HL-60 (cell line): ENCODE data around the gene WFIKKN2.

ENCODE experiments used
- DNase-seq, 2 experiments: peaks; one replicate each; pipeline ENCODE4 v3.0.0-alpha.2; 2010 to 2020; ENCODE audit warnings: low read depth in 1 of 2, low spot score in 1 of 2
- H3K27ac ChIP-seq: fragments of 250-450 bp; sonication (Bioruptor Pico); replicated peaks from 2 replicates; pipeline ENCODE4 v1.5.1; 2020; ENCODE audit warnings: mild to moderate bottlenecking, moderate library complexity
- H3K27me3 ChIP-seq: fragments of 250-450 bp; sonication (Bioruptor Pico); 2 replicates; pipeline ENCODE4 v1.5.1; 2021; ENCODE audit warnings: mild to moderate bottlenecking, moderate library complexity; ENCODE audit not compliant: insufficient read depth, poor library complexity, severe bottlenecking
- H3K4me3 ChIP-seq: replicated peaks from 2 replicates; pipeline ENCODE4 v1.5.1; 2011; ENCODE audit warnings: mild to moderate bottlenecking, control low read depth, low read length; ENCODE audit not compliant: insufficient read depth
- CTCF ChIP-seq: IDR thresholded peaks from one replicate; pipeline ENCODE4 v1.5.1; 2011; ENCODE audit warnings: low read length, control low read depth, inconsistent platforms; ENCODE audit not compliant: insufficient read depth
- GABPA ChIP-seq: IDR thresholded peaks from 2 replicates; pipeline ENCODE4 v1.6.1; 2012; ENCODE audit warnings: low read depth
- POLR2AphosphoS5 ChIP-seq: IDR thresholded peaks from 2 replicates; pipeline ENCODE4 v1.6.1; 2012; ENCODE audit warnings: low read depth
- REST ChIP-seq: IDR thresholded peaks from 2 replicates; pipeline ENCODE4 v1.6.1; 2012; ENCODE audit warnings: low read depth; ENCODE audit not compliant: insufficient replicate concordance
- SPI1 ChIP-seq: IDR thresholded peaks from 2 replicates; pipeline ENCODE4 v1.6.1; 2012; ENCODE audit warnings: low read depth, mild to moderate bottlenecking, borderline replicate concordance

The WFIKKN2 gene

GRCh38 chr17:50844117-50844700, 8.8 kb downstream of the WFIKKN2 start:
- Histone ChIP-seq H3K27me3 (no peaks in the 10 kb centered on the region), H3K4me3 (no peak overlapping the region), H3K27ac (no peak overlapping the region)
- no peak for DNase-seq
- TF ChIP-seq CTCF, result no peak
- no peak for TF ChIP-seq SPI1
- TF ChIP-seq REST, result no peak
- TF ChIP-seq POLR2AphosphoS5, result no peak
- no peak for TF ChIP-seq GABPA

- Histone ChIP-seq H3K27me3 (no peaks in the 10 kb centered on the region), H3K27ac (no peak overlapping the region), H3K4me3 (no peak overlapping the region)
- DNase-seq, result no peak
- TF ChIP-seq REST, result no peak
- no peak for TF ChIP-seq SPI1
- no peak for TF ChIP-seq POLR2AphosphoS5
- TF ChIP-seq GABPA, result no peak
- no peak for TF ChIP-seq CTCF
These were observed 10.1 kb downstream of the WFIKKN2 start for GRCh38 chr17:50845240-50846147.

DNA sequence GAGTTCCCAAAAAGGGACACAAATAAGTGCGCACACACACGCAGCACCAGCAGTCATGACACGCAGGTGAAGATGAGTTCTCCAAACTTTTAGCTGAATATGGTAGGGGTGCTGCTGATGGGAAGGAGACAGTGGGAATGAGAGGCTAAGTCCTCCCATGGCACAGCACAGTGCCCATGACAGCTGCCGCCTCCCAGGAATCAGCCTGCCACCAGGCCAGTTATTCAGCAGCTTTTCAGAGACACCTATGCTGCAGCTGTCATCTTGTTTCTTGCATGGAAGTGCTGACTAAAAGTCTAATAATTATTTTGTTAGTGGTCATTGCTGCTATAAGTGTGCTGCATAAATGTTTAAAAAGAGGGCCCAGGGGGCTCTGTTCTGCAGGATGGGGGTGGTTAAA, 12.2 kb downstream of the WFIKKN2 start:
- no peak for DNase-seq
- H3K27me3 ChIP-seq, result no peaks in the 10 kb centered on the region
- H3K27ac ChIP-seq, result no peak overlapping the region
- TF ChIP-seq POLR2AphosphoS5 (no peak), GABPA (no peak), REST (no peak), CTCF (no peak), SPI1 (no peak)
- H3K4me3 ChIP-seq, result no peak overlapping the region
